Tibial nerve (tissue), 4 donors: ENCODE data around the gene FAM43A.

Source experiments
- EP300 ChIP-seq, 2 donors: sonication (generic); formaldehyde crosslinking; IDR thresholded peaks; one replicate each; pipeline ENCODE4 v1.6.1; 2017; ENCODE audit warnings: antibody characterized with exemption in 2 of 2, mild to moderate bottlenecking in 1 of 2
- POLR2A ChIP-seq, 2 donors: fragments of 450-650 bp; IDR thresholded peaks; one replicate each; pipeline ENCODE4 v1.6.1; 2017; ENCODE audit warnings: antibody characterized with exemption in 2 of 2, mild to moderate bottlenecking in 2 of 2, moderate library complexity in 2 of 2
- TF ChIP-seq, protein P1 (sequence below), 5 experiments: fragments of 200-600 bp in 3 of 5; fragments of 450-650 bp in 2 of 5; sonication (generic) in 3 of 5; IDR thresholded peaks; one replicate each; pipeline ENCODE4 v1.5.1; 2016 to 2019; ENCODE audit warnings: antibody characterized with exemption in 5 of 5, mild to moderate bottlenecking in 3 of 5, moderate library complexity in 2 of 5

DNA sequence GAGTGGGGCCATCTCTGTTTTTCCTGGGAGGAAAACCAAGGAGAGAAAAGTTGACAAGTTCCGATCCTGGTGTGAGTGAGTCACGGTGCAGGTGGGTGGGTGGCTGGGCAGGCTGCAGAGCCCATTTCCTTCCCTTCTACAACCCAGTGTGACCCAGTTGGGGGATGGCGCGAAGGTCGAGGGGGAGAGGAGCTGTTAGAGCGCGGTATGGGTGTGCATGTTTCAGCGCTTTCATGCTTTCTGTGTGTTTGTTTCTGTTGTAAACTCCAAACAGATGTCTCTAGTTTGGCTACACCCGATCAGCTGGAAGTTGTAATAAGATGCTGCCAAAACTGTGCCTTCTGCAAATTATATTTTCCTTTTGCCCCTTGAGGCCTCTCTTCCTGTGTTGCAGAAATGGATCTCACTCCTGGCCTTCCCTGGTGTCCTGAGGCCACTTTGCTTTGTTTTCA is 3.8 kb downstream of the FAM43A start:
- TF ChIP-seq, protein P1, sequence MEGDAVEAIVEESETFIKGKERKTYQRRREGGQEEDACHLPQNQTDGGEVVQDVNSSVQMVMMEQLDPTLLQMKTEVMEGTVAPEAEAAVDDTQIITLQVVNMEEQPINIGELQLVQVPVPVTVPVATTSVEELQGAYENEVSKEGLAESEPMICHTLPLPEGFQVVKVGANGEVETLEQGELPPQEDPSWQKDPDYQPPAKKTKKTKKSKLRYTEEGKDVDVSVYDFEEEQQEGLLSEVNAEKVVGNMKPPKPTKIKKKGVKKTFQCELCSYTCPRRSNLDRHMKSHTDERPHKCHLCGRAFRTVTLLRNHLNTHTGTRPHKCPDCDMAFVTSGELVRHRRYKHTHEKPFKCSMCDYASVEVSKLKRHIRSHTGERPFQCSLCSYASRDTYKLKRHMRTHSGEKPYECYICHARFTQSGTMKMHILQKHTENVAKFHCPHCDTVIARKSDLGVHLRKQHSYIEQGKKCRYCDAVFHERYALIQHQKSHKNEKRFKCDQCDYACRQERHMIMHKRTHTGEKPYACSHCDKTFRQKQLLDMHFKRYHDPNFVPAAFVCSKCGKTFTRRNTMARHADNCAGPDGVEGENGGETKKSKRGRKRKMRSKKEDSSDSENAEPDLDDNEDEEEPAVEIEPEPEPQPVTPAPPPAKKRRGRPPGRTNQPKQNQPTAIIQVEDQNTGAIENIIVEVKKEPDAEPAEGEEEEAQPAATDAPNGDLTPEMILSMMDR (IDR thresholded peaks at IDR 0.05) = no peak
- TF ChIP-seq POLR2A (IDR thresholded peaks at IDR 0.05) (no peak), EP300 (IDR thresholded peaks at IDR 0.05) (peak in 1 of 2 donors; percentile 22)
